HT-29 (cell line): ENCODE measurements around the gene TPP2. TPM values are rescaled to one million over a fixed set of nuclear protein-coding genes. Genes with fewer than 3 reads are reported as not detected.

ENCODE experiments used
- DNase-seq: peaks from one replicate; pipeline ENCODE4 v3.0.0-alpha.2; 2015; ENCODE audit warnings: low spot score
- total RNA-seq: library from RNA; depleted of rRNA; stranded (reverse); fragments of >200 nt; shearing (Covaris generic); gene quantifications from 2 replicates; pipeline ENCODE4 v1.2.3, GENCODE V29; 2014; rRNA removed

The TPP2 gene
- total RNA-seq, 1 experiment from 2014 or later: 19.5 TPM

DNA sequence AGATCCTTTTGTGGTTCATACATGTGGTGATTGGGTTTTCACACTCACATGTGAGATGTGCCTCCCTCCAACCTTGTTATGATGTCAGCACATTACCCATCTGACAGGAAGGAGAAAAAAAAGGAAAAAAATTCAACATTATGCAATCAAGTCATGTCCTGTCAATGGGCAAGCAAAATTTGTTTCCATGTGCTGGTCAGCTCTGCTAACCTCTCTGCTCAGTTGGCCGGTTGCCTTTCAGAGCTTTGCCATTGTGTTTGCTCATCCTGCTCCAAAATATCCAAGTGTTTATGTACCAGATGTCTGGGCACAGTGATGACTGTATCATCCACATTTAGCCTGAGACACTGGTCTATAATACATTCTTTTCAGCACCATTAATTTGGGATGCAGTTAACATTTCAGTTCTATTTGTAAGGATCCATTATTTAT, 125.0 kb downstream of the TPP2 start:
- no peak for DNase-seq

GRCh38 chr13:102724923-102725322, 128.1 kb downstream of the TPP2 start:
- DNase-seq: peak; percentile 75

DNA sequence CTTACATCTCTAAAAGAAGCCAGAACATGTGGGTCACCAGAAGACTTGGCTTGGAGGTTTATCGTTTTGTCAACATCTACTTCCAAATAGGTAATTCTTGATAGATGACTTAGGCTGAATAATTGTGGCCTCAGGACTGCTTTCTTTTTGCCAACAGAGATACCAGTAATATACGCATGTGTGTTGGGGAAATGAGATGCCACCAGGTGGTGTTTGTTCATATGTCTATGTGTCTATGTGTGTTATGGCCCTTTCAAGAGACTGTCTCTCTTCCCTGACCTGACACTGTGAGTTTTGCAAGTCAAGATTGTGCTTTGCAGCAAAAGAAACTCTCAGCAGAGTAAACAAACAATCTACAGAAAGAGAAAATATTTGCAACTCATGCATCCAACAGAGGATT, 129.6 kb downstream of the TPP2 start:
- peak; percentile 49 for DNase-seq

Other genes starting within 250 kb of the TPP2 start
- not detected in 2 replicates for gene FGF14, start 194.9 kb upstream of the TPP2 start, total RNA-seq
- not detected in 2 replicates for gene METTL21C, start 98.1 kb downstream of the TPP2 start, total RNA-seq
- gene TEX30, start 176.8 kb downstream of the TPP2 start, total RNA-seq: 15.4 and 19.4 TPM in 2 replicates
- 0.99 and 1.2 TPM in 2 replicates for gene POGLUT2, start 202.0 kb downstream of the TPP2 start, total RNA-seq
- gene BIVM, start 202.1 kb downstream of the TPP2 start, total RNA-seq: 1.4 and 2.3 TPM in 2 replicates
- gene ERCC5, start 249.0 kb downstream of the TPP2 start, total RNA-seq: 33.1 and 33.8 TPM in 2 replicates